NB4 (cell line): ENCODE measurements around the gene PLEKHJ1.

Source experiments
- MAX ChIP-seq: IDR thresholded peaks from 2 replicates; pipeline ENCODE4 v1.6.1; 2011; ENCODE audit warnings: low read depth, low read length
- MYC ChIP-seq: IDR thresholded peaks from 2 replicates; pipeline ENCODE4 v1.6.1; 2011; ENCODE audit warnings: low read depth, low read length
- POLR2A ChIP-seq: IDR thresholded peaks from 2 replicates; pipeline ENCODE4 v1.6.1; 2011; ENCODE audit warnings: mild to moderate bottlenecking; ENCODE audit not compliant: insufficient read length; ENCODE audit errors: extremely low read depth
- TF ChIP-seq, protein P1 (sequence below): IDR thresholded peaks from one replicate; pipeline ENCODE4 v1.5.1; 2012; ENCODE audit warnings: low read depth, low read length

GRCh38 chr19:2230033-2230531, 6.0 kb downstream of the PLEKHJ1 start:
- TF ChIP-seq MAX = no peak
- TF ChIP-seq POLR2A = no peak
- TF ChIP-seq, protein P1, sequence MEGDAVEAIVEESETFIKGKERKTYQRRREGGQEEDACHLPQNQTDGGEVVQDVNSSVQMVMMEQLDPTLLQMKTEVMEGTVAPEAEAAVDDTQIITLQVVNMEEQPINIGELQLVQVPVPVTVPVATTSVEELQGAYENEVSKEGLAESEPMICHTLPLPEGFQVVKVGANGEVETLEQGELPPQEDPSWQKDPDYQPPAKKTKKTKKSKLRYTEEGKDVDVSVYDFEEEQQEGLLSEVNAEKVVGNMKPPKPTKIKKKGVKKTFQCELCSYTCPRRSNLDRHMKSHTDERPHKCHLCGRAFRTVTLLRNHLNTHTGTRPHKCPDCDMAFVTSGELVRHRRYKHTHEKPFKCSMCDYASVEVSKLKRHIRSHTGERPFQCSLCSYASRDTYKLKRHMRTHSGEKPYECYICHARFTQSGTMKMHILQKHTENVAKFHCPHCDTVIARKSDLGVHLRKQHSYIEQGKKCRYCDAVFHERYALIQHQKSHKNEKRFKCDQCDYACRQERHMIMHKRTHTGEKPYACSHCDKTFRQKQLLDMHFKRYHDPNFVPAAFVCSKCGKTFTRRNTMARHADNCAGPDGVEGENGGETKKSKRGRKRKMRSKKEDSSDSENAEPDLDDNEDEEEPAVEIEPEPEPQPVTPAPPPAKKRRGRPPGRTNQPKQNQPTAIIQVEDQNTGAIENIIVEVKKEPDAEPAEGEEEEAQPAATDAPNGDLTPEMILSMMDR = no peak
- no peak for TF ChIP-seq MYC
